Epithelial cell of esophagus (primary cell): Measurements from ENCODE around the gene SULT2B1.
A peak's percentile ranks its signal among the peaks of the same experiment; 100 is the strongest.

Experiments used
- DNase-seq: peaks from one replicate; pipeline ENCODE4 v3.0.0; 2010; ENCODE audit warnings: low read depth
- H3K4me3 ChIP-seq: 2 replicates; pipeline ENCODE4 v1.5.1; 2011; ENCODE audit warnings: mild to moderate bottlenecking, low read length, control low read depth
- TF ChIP-seq, protein P1 (sequence below): IDR thresholded peaks from 2 replicates; pipeline ENCODE4 v1.5.1; 2011; ENCODE audit warnings: low read depth, mild to moderate bottlenecking, low read length, control low read depth, inconsistent platforms; ENCODE audit not compliant: insufficient read depth; ENCODE audit errors: missing control alignments

Gene SULT2B1

DNA sequence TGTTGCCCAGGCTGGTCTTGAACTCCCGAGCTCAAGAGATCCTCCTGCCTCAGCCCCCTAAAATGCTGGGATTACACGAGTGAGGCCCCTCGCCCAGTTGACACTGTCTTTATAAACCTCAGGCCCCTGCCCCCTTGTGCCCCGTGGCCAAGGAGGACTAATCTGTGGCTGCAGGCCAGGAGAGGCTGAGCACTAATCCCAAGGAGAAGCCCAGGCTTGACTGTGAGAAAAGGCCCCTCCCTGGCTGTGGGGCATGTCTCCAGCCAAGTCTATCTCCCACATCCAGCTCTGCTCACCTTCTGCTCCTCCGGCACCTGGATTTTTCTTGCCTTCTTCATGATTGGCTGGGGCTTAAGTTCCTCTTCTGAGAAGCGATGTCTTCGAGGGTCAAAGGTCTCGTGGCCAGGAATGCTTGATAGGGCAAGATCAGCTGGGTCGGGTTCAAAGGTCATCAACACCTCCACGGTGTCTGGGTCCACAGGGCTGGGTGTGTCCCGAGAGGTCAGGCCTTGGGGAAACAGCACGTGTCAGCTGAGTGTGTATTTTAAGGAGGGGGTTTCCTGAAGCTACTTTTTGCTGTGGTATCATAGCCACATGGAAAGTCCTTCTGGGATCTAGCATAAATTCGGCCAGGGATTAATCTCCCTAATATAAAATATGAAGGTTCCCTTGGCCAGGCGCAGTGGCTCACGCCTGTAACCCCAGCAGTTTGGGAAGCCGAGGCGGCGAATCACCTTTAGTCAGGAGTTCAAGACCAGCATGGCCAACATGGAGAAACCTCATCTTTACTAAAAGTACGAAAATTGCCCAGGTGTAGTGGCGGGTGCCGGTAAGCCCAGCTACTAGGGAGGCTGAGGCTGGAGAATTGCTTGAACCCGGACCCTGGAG is 81.4 kb downstream of the SULT2B1 start:
- peak; percentile 70 for DNase-seq
- TF ChIP-seq, protein P1, sequence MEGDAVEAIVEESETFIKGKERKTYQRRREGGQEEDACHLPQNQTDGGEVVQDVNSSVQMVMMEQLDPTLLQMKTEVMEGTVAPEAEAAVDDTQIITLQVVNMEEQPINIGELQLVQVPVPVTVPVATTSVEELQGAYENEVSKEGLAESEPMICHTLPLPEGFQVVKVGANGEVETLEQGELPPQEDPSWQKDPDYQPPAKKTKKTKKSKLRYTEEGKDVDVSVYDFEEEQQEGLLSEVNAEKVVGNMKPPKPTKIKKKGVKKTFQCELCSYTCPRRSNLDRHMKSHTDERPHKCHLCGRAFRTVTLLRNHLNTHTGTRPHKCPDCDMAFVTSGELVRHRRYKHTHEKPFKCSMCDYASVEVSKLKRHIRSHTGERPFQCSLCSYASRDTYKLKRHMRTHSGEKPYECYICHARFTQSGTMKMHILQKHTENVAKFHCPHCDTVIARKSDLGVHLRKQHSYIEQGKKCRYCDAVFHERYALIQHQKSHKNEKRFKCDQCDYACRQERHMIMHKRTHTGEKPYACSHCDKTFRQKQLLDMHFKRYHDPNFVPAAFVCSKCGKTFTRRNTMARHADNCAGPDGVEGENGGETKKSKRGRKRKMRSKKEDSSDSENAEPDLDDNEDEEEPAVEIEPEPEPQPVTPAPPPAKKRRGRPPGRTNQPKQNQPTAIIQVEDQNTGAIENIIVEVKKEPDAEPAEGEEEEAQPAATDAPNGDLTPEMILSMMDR, result no peak
- H3K4me3 ChIP-seq, result peak overlapping the region; percentile 29

DNA sequence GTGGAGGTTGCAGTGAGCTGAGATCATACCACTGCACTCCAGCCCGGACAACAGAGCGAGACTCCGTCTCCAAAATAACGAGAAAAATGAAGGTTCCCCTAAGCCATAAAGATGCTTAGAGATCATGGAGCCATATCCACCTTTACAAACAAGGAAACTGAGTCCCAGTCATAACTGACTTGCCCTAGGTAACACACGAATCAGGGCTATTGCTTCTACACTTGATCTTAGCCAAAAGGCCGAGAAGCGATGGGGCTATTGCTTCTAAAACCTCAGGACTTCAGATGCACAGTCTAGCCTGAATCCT is 82.0 kb downstream of the SULT2B1 start:
- no peak for DNase-seq
- peak overlapping the region; percentile 29 for H3K4me3 ChIP-seq
- TF ChIP-seq, protein P1, result no peak

DNA sequence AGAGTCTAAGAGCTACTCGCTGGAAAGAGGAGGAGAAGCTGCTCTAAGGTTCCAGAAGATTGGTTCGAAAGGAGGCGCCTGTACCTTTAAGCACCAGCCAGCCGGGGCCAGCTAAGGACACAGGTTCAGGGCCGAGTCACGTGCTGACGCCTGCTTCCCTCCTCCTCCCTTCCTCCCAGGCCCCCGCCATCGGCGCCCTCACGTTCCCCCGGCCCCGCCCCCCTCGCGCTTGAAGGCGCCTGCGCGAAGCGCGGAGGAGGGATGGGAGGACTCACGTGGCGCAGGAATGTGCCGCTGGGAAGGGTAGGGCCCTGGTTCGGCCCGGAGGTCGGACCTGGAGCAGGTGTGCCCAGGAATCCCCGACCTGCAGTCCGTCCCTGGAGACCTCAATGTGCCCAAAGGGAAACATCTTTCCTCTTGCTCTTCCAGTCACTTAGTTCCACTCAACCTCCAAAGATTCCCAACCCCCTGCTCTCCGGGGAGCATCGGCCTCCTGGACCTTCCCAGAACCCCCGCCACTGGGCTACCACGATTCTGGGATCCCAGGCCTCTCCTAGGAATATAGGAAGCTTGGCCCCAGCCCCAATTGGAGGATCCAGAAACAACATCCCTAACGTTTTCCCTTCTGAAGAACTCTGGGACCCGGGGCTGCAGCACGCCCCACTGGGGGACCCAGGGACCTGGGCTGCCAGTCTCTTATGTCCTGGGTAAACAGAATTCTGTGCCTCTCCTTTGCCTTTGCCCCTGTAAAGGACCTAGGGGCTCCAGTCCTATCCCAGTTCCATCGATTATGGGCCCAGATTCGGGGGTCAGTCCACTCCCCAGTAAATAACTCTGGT is 82.7 kb downstream of the SULT2B1 start:
- DNase-seq, result peak; percentile 97
- H3K4me3 ChIP-seq, result peak overlapping the region; percentile 41
- TF ChIP-seq, protein P1, result no peak

DNA sequence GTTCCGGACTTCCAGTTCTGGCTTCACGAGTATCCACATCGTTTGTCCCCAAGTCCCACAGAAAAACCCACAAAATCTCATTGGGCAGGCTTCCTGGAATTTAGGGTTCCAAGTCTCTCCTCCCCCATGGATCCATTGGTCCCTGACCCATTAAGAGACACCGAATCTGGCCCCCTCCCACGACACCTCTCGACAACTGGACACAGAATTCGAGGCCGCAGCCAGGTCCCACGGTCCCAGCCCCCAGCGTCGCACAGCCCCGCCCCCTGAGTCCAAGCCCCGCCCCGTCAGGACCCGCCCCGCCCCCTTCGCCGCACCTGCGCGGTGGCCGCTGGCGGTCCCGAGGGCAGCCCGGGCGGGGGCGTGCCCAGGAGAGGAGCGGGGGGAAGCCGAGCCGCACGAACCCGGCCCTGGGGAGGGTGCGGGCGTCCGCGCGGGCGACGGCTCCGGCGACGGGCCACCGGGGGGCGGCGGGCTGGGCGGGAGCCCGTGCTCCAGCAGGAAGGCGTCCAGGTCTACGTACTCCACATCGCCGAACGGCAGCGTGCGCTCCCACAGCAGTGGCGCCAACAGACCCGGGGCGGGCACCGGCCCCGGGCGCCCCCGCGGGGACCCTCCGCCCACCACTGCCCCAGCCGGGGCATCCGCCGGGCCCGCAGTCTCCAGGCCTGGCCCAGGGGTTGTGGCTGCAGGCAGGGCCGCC is 83.4 kb downstream of the SULT2B1 start:
- peak overlapping the region; percentile 83 for H3K4me3 ChIP-seq
- DNase-seq, result peak; percentile 63
- TF ChIP-seq, protein P1, result no peak

DNA sequence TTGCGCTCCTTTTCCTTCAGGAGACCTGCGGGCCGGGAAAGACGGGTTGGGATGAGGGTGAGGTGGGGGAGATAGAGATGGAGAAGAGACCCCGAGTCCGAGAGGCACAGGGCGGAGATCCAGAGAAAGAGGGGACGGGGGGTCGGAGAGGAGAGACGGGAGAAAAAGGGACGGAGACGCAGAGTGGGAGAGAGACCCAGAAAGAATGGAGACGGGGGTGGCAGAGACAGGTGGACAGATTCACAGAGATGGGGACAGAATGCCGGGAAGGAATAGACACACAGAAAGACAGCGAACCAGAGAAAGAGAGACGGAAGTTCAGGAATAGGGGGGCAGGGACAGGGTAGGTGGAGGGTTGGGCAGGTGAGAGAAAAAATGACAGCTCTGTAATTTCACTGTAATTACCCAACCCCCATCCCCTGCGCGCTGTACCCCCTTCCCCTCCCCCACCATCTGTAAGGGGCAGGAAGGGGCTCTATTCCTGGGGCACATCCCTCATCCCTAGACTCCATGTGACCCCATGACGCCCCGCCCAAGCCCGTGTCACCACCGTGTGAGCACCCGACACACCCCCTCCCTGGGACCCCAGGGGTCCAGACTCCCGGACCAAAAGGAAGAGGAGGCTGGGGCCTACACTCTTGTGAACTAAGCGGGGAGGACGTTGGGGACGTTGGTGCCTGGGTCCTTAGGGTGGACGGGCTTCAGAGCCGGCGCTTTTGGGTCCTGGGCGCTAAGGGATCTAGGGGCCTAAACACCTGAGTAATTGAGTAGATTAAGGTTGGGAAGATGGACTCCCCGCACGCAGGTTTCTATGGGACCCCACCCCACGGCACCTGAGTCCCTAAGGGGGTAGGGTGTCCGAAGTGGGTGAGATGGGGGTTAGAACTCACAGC is 84.2 kb downstream of the SULT2B1 start:
- DNase-seq, result no peak
- TF ChIP-seq, protein P1, result no peak
- H3K4me3 ChIP-seq, result peak overlapping the region; percentile 83

DNA sequence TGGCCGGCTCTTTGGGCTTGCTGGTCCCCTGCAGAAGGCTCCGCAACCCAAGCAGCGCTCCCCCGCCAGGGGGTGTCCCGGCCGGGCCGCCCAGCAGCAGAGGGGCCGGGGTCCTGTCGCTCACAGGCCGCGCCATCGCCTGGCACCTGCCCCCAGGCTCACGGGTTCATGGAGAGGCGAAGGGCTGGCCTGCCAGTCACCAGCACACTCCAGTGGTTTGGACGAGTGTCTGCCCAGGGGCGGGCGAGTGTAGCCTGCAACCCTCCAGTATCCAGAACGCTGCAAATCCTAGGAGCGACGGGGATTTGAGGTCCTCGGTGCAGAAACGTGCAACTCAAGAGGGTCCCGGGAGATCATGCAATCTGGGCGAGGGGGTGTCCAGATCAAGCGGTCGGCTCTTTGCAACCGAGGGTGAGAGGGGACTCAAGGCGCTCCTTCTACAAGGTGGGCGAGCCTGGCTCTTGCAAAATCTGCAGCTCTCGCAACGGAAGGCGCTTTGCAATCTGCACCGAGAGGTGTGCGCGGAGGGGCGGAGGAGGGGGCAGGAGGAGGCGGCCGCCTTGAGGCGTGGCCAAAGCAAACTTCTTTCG is 85.0 kb downstream of the SULT2B1 start, which contains the start of gene DBP:
DBP (minus strand) TSS at position 521 of the 590 bp plus-strand sequence; CDS start at position 136, 385 bp downstream.
- TF ChIP-seq, protein P1, result no peak
- DNase-seq, result no peak
- peak within 1 kb of the TSS; percentile 83 for H3K4me3 ChIP-seq
